ENCODE measurements around the gene TEX14.

DNA sequence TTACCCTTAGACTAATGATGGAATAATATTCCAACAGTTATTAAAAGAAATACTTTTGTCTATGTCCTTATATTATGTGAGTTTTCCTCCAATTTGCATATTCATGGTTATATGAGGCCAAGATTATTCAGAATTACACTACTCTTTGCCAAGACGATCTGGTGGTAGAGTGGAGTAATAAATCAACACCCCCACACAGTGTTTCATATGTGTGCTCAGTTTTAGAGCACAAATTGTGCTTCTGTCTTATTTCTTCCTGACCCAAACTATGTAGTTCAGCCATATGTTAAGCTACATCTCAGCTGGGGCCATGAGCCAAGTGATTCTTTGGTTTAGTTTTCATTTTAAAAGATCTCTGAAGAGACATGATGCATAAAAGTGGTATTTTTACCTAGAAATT, 37.0 kb upstream of the TEX14 start:
- no peak for TF ChIP-seq POLR2A (IDR thresholded peaks at IDR 0.05)
- TF ChIP-seq CTCF (IDR thresholded peaks at IDR 0.05) = no peak
